Ishikawa (cell line): ENCODE data around the gene GRK3.

Source experiments
- CEBPB ChIP-seq: IDR thresholded peaks from 2 replicates; pipeline ENCODE4 v1.6.1; 2012
- CREB1 ChIP-seq: IDR thresholded peaks from 2 replicates; pipeline ENCODE4 v1.6.1; 2012; ENCODE audit warnings: low read depth
- EGR1 ChIP-seq: IDR thresholded peaks from 2 replicates; pipeline ENCODE4 v1.6.1; 2012
- EP300 ChIP-seq: IDR thresholded peaks from 2 replicates; pipeline ENCODE4 v1.6.1; 2012; ENCODE audit warnings: borderline replicate concordance
- FOXM1 ChIP-seq: IDR thresholded peaks from 2 replicates; pipeline ENCODE4 v1.6.1; 2012; ENCODE audit warnings: low read depth, borderline replicate concordance
- MAX ChIP-seq: IDR thresholded peaks from 2 replicates; pipeline ENCODE4 v1.6.1; 2012
- NFIC ChIP-seq: IDR thresholded peaks from 2 replicates; pipeline ENCODE4 v1.6.1; 2012
- RAD21 ChIP-seq: IDR thresholded peaks from 2 replicates; pipeline ENCODE4 v1.6.1; 2012; ENCODE audit warnings: low read depth
- REST ChIP-seq: IDR thresholded peaks from 2 replicates; pipeline ENCODE4 v1.6.1; 2012; ENCODE audit warnings: low read depth, mild to moderate bottlenecking
- TAF1 ChIP-seq: IDR thresholded peaks from 2 replicates; pipeline ENCODE4 v1.6.1; 2012; ENCODE audit warnings: low read depth, mild to moderate bottlenecking
- TCF12 ChIP-seq: IDR thresholded peaks from 2 replicates; pipeline ENCODE4 v1.6.1; 2012; ENCODE audit warnings: low read depth
- TEAD4 ChIP-seq: IDR thresholded peaks from 2 replicates; pipeline ENCODE4 v1.6.1; 2012
- YY1 ChIP-seq: IDR thresholded peaks from 2 replicates; pipeline ENCODE4 v1.6.1; 2012; ENCODE audit warnings: low read depth
- ZBTB7A ChIP-seq: IDR thresholded peaks from 2 replicates; pipeline ENCODE4 v1.6.1; 2012; ENCODE audit warnings: low read depth
- TF ChIP-seq, protein P1 (sequence below): IDR thresholded peaks from 2 replicates; pipeline ENCODE4 v1.6.1; 2012

Gene GRK3

GRCh38 chr22:25736378-25737011 is 172.0 kb downstream of the GRK3 start:
- no peak for TF ChIP-seq FOXM1
- no peak for TF ChIP-seq TEAD4
- TF ChIP-seq MAX = no peak
- TF ChIP-seq REST = no peak
- TF ChIP-seq NFIC = no peak
- no peak for TF ChIP-seq ZBTB7A
- TF ChIP-seq YY1 = no peak
- no peak for TF ChIP-seq TCF12

GRCh38 chr22:25739659-25740344 is 175.3 kb downstream of the GRK3 start:
- TF ChIP-seq YY1 (no peak), EGR1 (no peak), ZBTB7A (no peak), REST (no peak), FOXM1 (no peak), TCF12 (no peak), EP300 (no peak), MAX (no peak), RAD21 (no peak), CEBPB (no peak), TEAD4 (no peak), NFIC (no peak), TAF1 (no peak), CREB1 (no peak)
- TF ChIP-seq, protein P1, sequence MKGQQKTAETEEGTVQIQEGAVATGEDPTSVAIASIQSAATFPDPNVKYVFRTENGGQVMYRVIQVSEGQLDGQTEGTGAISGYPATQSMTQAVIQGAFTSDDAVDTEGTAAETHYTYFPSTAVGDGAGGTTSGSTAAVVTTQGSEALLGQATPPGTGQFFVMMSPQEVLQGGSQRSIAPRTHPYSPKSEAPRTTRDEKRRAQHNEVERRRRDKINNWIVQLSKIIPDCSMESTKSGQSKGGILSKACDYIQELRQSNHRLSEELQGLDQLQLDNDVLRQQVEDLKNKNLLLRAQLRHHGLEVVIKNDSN = no peak

DNA sequence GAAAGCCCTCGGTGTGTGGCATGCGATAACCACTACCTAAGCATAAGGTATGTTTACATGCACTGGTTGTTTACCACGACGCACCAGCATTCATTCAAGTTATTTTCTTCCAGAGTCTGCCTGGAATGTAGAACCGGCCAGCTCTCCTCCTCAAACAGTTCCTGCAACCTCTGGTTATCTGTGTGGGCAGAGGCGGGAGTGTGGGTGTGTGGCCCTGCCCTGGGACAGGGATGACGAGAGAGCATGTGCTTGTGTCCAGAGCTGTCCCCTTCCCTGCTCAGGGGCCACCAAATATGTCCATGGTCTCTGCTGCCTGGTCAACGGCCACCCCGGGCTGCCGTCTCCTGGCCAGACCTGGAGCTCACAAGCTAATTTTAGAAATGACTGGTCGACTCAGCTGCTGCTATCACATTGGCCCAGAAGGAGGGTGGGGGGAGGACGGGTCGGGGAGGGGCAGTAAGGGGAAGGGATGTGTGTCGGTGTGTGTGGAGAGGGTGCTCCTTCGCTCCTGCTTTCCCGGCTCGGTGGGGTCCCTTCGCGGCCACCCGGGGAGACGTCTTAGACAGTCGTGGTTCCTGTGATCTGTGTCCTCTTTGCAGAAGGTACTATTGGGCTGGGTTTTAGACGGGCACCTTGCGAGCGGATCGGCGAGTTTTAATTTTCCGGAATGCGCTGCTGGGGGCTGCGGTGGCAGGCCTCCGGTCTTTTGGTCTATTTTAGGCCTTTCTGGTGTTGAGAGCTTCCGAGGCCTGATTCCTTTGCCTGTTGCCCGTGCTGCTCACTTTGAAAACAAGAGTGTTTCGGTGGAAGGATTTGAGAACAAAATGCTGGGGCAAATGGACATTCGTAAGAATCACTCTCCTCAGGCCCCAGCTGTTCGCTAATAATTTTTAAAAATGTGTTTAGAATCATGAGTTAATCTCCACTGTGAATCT is 177.5 kb downstream of the GRK3 start, which contains the start of gene MYO18B:
Gene MYO18B, plus strand, starts transcription at position 497 of the 935 bp plus-strand sequence. CDS start 18,905 bp downstream, outside the sequence.
- TF ChIP-seq TEAD4 (no peak), YY1 (no peak), TAF1 (no peak), NFIC (no peak), EP300 (no peak), REST (no peak), TCF12 (no peak), ZBTB7A (no peak), MAX (no peak), CREB1 (no peak), FOXM1 (no peak), EGR1 (no peak)
- TF ChIP-seq, protein P1 = no peak
